GM19193 (cell line): ENCODE data around the gene GLT6D1.

ENCODE experiments used
- POLR2A ChIP-seq: IDR thresholded peaks from 4 replicates; pipeline ENCODE4 v1.6.1; 2011; ENCODE audit not compliant: insufficient read depth, insufficient read length; ENCODE audit errors: extremely low read depth

Gene GLT6D1

DNA sequence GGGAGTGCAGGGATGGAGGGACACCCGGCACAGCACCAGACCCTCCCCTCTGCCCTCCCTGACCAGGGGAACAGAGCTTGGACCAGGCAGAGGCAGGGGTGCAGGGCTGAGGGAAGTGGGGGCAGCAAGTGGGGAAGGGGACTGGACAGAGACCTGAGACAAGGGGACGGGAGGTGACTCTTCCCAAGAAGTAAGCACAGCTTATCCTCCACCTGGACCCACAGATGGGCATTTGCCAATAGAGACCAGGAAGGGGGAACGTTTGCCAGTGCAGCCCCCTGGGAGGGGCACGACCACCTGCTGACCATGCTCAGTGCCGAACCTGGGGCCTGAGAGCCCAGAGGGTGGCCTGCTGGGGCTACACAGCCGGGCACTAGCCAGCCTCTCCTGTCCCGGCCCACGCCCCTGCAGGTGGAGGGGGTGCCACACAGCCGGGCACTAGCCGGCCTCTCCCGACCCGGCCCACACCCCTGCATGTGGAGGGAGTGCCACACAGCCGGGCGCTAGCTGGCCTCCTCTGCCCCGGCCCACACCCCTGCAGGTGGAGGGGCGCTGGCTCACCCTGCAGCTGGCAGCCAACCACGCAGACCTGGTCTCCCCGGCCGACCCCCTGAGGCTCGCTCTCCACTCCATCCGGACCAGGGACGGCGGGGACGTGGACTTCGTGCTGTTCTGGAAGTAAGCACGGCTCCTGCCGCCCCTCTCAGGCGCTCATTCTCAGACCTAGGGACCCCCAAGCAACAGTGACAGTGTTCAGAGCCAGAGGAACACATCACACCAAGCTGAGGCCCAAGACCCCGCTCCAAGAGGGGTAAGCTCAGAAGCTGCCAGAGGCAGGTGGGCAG lies 24.3 kb downstream of the GLT6D1 start:
- no peak for TF ChIP-seq POLR2A

DNA sequence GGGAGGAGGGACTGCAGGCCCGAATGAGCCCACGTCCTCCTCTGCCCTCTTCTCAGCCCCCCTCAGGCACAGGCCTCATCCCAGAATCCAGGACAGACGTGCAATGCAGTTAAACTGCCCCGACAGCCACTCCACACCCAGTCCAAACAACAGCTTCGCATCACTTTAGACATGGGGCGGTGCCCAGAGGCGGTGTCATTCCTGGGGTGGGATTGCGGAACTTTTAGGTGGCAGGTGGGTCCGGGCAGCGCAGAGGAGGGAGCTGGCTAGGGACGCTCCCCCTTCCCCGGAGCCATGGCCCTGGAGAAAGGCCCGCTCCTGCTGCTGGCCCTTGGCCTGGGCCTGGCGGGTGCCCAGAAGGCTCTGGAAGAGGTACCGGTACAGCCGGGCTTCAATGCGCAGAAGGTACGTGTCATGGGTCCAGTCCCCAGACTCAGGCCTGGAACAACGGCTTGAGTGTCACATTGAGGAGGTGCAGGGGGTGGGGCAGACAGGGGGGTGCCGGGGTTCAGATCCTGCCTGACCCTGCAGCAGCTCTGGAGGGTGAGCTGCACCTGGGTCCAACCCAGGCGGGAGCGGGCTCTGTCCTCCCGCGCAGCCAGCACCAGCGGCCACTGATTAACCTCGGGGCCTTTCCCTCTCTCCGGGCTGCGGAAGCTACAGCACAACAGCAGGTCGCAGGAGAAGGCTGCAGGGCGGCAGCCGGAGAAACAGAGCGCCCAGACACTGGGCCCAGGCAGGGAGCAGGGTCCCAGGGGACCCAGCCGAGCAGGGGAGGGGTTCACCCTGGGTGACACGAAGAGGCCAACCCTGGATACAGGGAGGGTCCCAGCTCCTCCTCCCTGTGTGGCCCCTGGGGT lies 25.2 kb downstream of the GLT6D1 start:
- no peak for TF ChIP-seq POLR2A

DNA sequence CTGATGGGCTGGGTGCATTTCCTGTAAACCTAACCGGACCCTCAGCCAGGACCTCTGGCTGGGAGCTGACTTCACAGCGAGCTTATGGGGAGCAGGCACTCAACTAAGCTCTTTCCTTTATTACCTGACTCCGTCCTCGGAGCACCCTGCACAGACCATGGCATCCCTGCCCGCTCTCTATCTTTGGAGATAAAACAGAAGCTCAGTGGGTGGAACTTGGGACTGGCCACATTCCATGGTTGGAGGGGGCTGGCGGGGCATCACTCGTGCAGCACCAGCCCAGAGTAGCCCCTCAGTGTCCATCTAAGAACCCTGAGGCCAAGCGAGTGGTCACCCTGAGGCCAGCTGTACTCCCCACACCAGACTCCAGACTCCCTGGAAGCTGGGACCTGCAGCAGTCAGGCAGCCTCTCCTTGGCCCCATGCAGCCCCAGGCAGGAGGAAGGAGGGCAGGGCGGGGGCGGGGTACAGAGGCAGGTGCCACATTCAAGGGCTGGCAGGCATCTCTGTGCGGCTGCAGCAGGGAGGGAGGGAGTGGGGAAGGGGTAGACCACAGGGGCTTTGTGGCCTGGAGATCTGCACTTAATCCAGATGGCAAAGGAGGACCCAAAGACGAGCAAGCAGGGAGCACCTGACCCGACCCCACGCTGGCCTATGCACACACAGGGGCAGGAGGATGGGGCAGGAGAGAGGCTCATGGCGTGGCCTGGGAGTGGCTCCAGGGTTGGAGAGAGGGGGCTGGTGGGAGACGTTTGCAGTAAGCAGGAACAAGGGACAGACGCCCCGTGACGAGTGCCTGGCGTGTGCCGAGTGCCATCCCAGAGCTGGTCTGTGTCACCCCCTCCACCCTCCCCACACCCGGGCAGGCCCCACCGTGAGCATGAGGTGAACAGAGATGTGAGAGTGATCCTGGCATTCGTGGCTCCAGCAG lies 26.1 kb downstream of the GLT6D1 start:
- TF ChIP-seq POLR2A: no peak

DNA sequence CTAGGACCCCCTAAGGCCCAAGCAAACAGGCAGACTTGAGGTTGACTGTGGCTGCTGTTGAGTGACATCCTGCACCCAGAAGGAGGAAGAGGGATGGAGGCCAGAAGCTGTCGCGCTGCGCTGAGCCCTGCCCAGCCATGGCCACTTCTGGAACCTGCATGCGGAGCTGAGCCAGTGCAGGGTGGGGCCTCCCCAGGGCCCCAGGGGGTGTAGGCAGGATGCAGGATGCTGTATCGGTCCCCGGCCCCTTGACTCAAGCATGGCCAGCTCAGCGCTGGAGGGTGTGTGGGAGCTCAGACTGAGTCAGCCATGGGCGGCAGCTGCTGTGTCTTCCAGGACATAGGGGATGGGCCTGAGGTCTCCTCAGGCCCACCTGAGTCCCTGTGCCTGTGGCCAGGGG lies 26.9 kb downstream of the GLT6D1 start:
- TF ChIP-seq POLR2A: no peak

DNA sequence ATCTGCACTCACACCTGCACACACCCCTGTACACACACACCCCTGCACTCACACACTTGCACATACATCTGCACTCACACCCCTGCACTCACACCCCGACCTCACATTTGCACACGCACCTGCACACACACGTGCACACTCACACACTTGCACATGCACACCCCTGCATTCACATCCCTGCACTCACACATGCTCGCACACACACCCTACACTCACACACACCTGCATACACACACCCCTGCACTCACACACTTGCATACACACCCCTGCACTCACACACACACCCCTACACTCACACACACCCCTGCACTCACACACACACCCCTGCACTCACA lies 27.5 kb downstream of the GLT6D1 start:
- TF ChIP-seq POLR2A: no peak

DNA sequence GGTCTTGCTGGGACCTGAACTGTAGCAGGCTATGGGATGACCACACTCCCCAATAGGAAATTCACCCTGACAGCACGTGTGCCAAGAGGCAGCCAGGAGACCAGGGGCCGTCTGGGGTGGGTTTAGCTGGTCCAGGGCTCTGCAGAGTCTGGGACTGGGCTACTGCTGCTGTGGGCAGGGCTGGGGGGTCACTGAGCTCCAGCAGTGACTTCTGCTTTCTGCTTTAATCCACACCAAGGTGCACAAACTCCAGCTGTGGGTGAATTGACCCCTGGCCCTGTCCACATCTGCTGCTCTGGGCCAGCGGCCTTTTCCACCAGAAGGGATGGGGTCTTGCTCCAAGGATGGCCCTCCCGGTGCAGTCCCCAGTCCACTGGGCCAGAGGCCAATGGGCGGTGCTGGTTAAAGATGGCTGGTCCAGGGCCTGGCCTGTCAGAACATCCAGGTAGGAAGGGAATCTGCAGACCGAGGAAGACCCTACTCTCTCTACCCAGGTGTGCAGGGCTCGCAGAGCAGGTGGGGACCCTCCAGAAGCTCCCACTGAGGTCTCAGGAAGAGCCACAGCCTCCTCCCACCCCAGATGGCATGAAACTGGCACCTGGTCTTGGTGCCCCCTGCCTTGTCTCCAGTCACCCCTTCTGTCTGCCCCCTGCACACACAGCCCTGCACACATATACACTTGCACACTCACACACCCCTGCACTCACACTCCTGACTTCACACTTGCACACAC lies 28.0 kb downstream of the GLT6D1 start:
- no peak for TF ChIP-seq POLR2A

DNA sequence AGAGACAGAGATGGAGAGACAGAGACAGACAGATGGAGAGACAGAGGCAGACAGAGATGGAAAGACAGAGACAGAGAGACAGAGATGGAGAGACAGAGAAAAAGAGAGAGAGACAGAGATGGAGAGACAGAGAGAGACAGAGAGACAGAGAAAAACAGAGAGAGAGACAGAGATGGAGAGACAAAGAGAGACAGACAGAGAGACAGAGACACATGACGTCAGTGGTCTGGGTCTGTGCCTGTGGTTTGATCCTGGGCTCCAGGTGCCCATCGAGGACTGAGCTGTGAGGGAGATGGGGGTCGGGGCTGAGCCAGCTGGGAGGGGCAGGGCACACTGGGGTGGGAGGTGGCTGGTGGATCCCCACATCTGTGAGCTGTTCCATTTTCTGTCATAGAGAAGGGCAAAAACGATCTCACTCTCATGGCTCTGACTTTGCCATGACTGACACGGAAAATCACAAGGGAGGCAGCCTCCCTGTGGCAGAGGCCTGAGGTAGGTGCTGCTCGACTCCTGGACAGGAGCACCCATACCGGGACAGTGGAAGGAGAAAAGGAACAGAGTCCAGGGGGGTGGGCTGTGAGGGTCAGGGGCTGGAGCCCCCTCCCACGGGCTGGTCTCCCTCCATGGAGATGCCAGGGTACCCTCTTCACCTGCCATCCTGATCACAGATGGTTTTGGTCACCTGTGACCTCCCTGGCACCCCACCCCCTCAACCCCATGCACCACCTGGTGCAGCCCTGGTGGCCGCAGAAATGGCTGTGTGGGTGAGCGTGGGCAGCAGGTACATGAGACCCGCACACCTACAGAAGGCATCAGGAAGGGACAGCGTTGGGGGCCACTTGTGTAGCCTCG lies 28.8 kb downstream of the GLT6D1 start:
- no peak for TF ChIP-seq POLR2A

DNA sequence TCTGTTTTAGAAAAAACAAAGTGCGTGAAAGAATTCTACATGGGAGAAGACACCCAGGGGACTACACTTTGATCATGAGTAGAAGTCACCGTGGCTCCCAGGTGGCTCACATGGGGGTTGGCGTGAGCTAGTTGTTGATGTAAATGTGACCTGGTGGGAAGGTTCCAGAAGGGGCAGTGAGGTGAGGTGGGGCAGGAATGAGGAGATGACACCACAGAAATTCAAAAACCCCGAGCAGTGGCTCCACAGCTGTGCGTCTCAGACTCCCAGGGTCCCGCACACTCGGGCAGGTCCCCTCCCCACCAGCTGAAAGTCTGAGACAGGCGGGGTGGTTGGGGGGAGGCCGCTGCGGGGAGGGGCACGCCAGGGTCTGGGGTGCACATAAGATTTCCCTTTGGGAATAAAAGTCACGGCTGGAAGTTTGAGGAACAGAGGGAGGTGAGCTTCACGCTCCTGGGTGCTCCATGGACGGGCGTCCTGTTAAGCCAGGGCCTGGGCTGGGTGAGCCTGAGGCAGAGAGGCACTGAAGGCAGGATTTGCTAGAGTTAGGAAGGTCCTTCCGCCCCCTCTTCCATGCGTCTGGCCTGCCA lies 29.9 kb downstream of the GLT6D1 start:
- TF ChIP-seq POLR2A: no peak

DNA sequence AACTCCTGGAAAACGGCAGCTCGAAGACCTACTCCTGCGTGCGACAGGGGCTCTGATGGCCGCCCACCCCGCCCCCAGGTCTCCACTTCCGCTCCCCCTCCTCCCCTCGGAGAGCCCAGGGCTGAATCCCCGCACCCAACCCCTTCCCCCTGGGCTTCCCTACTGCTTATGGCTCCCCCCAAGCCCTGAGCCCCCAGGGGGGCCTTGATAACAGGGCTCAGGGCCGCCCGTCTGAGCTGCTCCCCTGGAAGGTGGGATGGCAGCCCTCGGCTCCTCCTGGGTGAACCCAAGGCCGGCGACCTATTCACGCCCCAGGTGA lies 30.4 kb downstream of the GLT6D1 start:
- no peak for TF ChIP-seq POLR2A

DNA sequence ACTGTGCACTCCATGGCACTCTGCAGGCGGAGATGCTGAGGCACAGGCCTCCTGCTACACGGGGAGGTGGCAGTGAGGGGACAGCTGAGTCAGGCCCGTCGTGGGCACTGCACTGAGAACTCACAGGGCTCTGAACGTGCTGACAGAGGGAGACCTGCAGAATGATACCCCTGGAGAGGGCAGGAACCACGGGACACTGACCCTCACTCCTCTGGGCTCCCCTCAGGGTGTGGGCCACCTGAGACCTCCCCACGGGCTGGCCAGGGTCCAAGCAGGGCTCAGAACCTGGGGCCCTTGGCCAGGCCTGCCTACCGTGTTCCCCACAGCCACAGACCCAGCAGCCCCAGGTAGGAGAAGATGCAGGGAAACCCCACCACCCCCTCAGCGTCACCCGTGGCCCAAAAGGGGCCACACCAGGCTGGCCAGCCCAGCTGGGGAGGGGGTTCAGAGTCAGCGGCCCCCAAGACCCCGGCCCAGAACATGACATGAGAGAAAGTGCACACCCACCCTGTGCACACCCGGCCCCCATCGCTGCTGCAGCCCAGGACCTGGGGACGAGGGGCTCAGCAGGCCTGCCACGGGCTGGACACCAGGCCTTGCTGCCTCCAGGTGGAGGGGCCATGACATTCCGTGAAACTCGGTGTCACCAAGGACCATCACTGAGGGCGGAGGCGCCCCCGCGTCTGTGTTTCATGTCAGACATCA lies 30.9 kb downstream of the GLT6D1 start:
- TF ChIP-seq POLR2A: no peak

DNA sequence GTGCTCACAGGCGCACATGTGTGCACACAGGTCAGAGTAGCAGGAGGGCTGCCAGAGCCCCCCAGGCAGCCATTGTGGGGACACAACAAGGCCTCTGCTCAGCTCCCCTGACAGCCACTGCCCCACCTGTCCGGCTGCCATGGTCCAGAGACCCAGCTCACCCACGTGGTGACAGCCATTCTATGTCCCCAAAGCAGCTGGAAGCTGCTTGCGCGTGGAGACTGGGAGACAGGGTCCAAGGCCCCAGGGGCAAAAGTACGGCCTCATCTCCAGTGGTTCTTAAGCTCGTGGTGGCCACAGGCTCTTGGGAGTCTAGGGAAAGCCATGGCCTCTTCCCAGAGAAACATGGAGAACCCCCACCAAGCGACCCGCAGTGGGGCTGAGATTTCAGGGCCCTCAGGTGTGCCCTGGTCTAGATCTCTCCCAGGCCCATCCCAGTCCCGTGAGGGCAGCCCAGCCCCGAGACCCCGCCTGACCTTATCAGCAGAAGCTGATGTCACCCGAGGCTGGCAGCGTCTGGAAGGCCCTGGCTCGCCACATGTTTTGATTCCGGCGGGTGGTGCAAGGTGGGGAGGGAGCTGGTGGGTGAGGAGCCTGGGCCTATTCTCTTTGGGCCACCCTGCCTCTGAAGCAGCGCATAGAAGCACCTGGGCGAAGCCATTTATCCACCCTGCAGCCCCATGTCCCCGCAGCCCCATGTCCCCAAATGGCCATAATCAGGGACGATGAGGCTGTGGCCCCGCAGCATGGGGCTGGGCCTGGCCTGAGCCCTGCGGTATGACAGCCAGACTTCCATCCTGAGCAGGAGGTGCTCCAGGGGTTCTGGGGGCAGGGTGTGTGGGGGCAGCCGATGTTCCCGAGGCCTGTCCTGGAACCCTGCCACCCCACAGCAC lies 31.7 kb downstream of the GLT6D1 start:
- TF ChIP-seq POLR2A: no peak

DNA sequence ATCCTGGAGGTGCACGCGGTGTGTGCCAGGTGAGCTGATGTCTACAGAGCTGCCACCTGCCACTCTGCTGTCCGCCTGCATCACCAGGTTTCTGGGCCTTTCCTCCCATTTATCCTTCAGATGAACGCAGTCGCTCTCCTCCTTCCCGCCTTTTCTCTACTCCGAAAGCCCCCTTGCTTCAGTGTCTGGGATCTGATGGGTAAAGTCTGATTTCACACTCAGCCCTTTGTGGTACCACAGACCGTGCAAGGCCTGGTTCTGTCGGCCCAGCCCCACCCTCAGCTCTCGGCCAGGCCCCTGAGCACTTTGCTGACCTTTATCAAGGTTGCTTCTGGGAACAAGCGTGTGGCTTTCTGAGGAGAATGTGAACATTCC lies 32.5 kb downstream of the GLT6D1 start:
- TF ChIP-seq POLR2A: no peak
